Measurements from ENCODE around the gene CCRL2.
A peak's percentile ranks its signal among the peaks of the same experiment; 100 is the strongest.

Gene CCRL2

GRCh38 chr3:46375814-46376213 is 31.2 kb upstream of the CCRL2 start:
- H3K27ac ChIP-seq, result no peak overlapping the region
- H3K9ac ChIP-seq, result no peak overlapping the region
- TF ChIP-seq CTCF (IDR thresholded peaks at IDR 0.05), result no peak
- no peak overlapping the region for H3K4me3 ChIP-seq (ENCODE audit: low read depth, low read length)
- no peak overlapping the region for H3K4me2 ChIP-seq (ENCODE audit: low read length)
- H3K27me3 ChIP-seq (ENCODE audit: control insufficient read depth, insufficient read depth, low read length), result no peaks in the 10 kb centered on the region
- no peaks in the 10 kb centered on the region for H3K79me2 ChIP-seq
- H3K36me3 ChIP-seq (ENCODE audit: control insufficient read depth, insufficient read depth, low read length), result no peaks in the 10 kb centered on the region
- H3K4me1 ChIP-seq, result no peaks in the 10 kb centered on the region
- no peaks in the 10 kb centered on the region for H3K9me3 ChIP-seq (ENCODE audit: control insufficient read depth, low read length)
- H2AFZ ChIP-seq, result no peak overlapping the region

- H3K4me3 ChIP-seq (ENCODE audit: low read depth, low read length), result no peak overlapping the region
- no peak overlapping the region for H3K9ac ChIP-seq
These were observed 28.6 kb upstream of the CCRL2 start for GRCh38 chr3:46378426-46378942.

GRCh38 chr3:46380471-46381221 is 26.4 kb upstream of the CCRL2 start:
- H3K9me3 ChIP-seq (ENCODE audit: control insufficient read depth, low read length), result no peaks in the 10 kb centered on the region
- no peaks in the 10 kb centered on the region for H3K4me1 ChIP-seq
- no peak for TF ChIP-seq CTCF (IDR thresholded peaks at IDR 0.05)
- H3K9ac ChIP-seq, result no peak overlapping the region
- no peaks in the 10 kb centered on the region for H3K36me3 ChIP-seq (ENCODE audit: control insufficient read depth, insufficient read depth, low read length)
- no peak overlapping the region for H2AFZ ChIP-seq
- H3K4me3 ChIP-seq (ENCODE audit: low read depth, low read length), result no peak overlapping the region
- H3K4me2 ChIP-seq (ENCODE audit: low read length), result no peak overlapping the region
- H3K27me3 ChIP-seq (ENCODE audit: control insufficient read depth, insufficient read depth, low read length), result no peaks in the 10 kb centered on the region
- H3K27ac ChIP-seq, result no peak overlapping the region
- H3K79me2 ChIP-seq, result no peaks in the 10 kb centered on the region

More at GRCh38 chr3:46378426-46378942, 28.6 kb upstream of the CCRL2 start:
- no peaks in the 10 kb centered on the region for H3K27me3 ChIP-seq (ENCODE audit: control insufficient read depth, insufficient read depth, low read length)
- peak; percentile 42 for TF ChIP-seq CTCF (IDR thresholded peaks at IDR 0.05)
- H3K79me2 ChIP-seq, result no peaks in the 10 kb centered on the region
- no peak overlapping the region for H3K27ac ChIP-seq
- H3K4me2 ChIP-seq (ENCODE audit: low read length), result no peak overlapping the region
- H3K9me3 ChIP-seq (ENCODE audit: control insufficient read depth, low read length), result no peaks in the 10 kb centered on the region
- no peaks in the 10 kb centered on the region for H3K4me1 ChIP-seq
- no peak overlapping the region for H2AFZ ChIP-seq
- no peaks in the 10 kb centered on the region for H3K36me3 ChIP-seq (ENCODE audit: control insufficient read depth, insufficient read depth, low read length)

GRCh38 chr3:46381625-46382024 is 25.4 kb upstream of the CCRL2 start:
- Histone ChIP-seq H2AFZ (no peak overlapping the region), H3K36me3 (ENCODE audit: control insufficient read depth, insufficient read depth, low read length) (no peaks in the 10 kb centered on the region), H3K4me1 (no peaks in the 10 kb centered on the region), H3K4me2 (ENCODE audit: low read length) (no peak overlapping the region), H3K9ac (no peak overlapping the region), H3K79me2 (no peaks in the 10 kb centered on the region), H3K27ac (no peak overlapping the region), H3K4me3 (ENCODE audit: low read depth, low read length) (no peak overlapping the region), H3K9me3 (ENCODE audit: control insufficient read depth, low read length) (no peaks in the 10 kb centered on the region), H3K27me3 (ENCODE audit: control insufficient read depth, insufficient read depth, low read length) (no peaks in the 10 kb centered on the region)
- TF ChIP-seq CTCF (IDR thresholded peaks at IDR 0.05), result no peak
